Pancreas (tissue), 10 donors: ENCODE measurements around the gene HMG20B. TPM values are rescaled to one million over a fixed set of nuclear protein-coding genes. Genes with fewer than 3 reads are reported as not detected.
A peak's percentile ranks its signal among the peaks of the same experiment; 100 is the strongest.

Source experiments
- ATAC-seq, 4 donors: fragments of 200-7000 bp; cut with Tn5 transposase; one replicate each; pipeline versions ENCODE4 v1.8.0 to v1.9.1; 2020; ENCODE audit warnings: mild to moderate bottlenecking in 4 of 4, moderate library complexity in 4 of 4
- DNase-seq, 6 donors: peaks; one replicate each; pipeline ENCODE4 v3.0.0-alpha.2; 2020
- FAIRE-seq: peaks from 2 replicates; lab custom pipeline; 2012; peaks lifted over from hg19 to GRCh38; lab: Jason Lieb, UNC
- H3K27ac ChIP-seq, 4 donors: fragments of 200-600 bp; sonication (generic); 1 replicate in 3 of 4; 2 replicates in 1 of 4; pipeline versions ENCODE4 v1.5.0 to v1.8.0; 2020
- H3K27me3 ChIP-seq, 4 donors: fragments of 200-600 bp; one replicate each; pipeline ENCODE4 v1.8.0; 2021
- H3K36me3 ChIP-seq, 3 donors: fragments of 200-600 bp; sonication (generic) in 1 of 3; one replicate each; pipeline versions ENCODE4 v1.5.0 to v1.8.0; 2020 to 2021
- H3K4me1 ChIP-seq, 3 donors: fragments of 200-600 bp; one replicate each; pipeline ENCODE4 v1.8.0; 2021
- H3K4me3 ChIP-seq, 4 donors: fragments of 200-600 bp; sonication (generic) in 2 of 4; one replicate each; pipeline versions ENCODE4 v1.5.0 to v1.8.0; 2020 to 2021
- H3K9me3 ChIP-seq, 4 donors: fragments of 200-600 bp; one replicate each; pipeline ENCODE4 v1.8.0; 2021
- WGBS, 2 donors: extraction: QIAGEN DNeasy Blood & Tissue Kit; methylation state at CpG; one replicate each; pipeline ENCODE4 v1.1.7; 2013; 5-methylcytosine and 5-hydroxymethylcytosine counted together
- intact Hi-C, 3 donors: fragments of 100-400 bp; cut with DNase I; formaldehyde crosslinking; loops; one replicate each; pipeline versions ENCODE4 v1.11.1 to v1.14.2; 2022
- polyA plus RNA-seq, 2 donors: library from polyadenylated mRNA; stranded (reverse); fragments of 200-250 nt; gene quantifications; one replicate each; pipeline ENCODE4 v1.2.3, GENCODE V29; 2013
- total RNA-seq, 6 donors: library from RNA; stranded (reverse); fragmentation: NEBNext Ultra II Directional in 4 of 6; extraction: Animal tissue kit (Norgen Biotek cat#: 25700) in 4 of 6; gene quantifications; one replicate each; pipeline versions ENCODE4 v1.2.1 to v1.2.4, GENCODE V29; 2021 to 2023
- TF ChIP-seq, protein P1 (sequence below), 4 donors: fragments of 200-600 bp; sonication (generic) in 3 of 4; IDR thresholded peaks; one replicate each; pipeline versions ENCODE4 v1.5.0 to v1.8.0; 2021; ENCODE audit warnings: antibody characterized with exemption in 4 of 4
- donor health status: healthy with polysubstance abuse.
- donor health status: DM: no; HTN: no; CAD: no; lungs with moderate emphysema.
- donor health status: DM: no; HTN: no; CAD: no.
- donor health status: control.
- donor health status: control.
- donor health status: Bipolar disorder and iron deficiency.
- donor health status: DM: yes; HTN: yes; CAD: no.
- donor health status: DM: no; HTN: no; CAD: no.
- donor health status: DM: no; HTN: no; CAD: no.
- donor health status: DM: yes; HTN: yes; CAD: no.

HMG20B gene
- total and polyA plus RNA-seq, 8 donors: 26.3 to 102 (median 31.7) TPM

DNA sequence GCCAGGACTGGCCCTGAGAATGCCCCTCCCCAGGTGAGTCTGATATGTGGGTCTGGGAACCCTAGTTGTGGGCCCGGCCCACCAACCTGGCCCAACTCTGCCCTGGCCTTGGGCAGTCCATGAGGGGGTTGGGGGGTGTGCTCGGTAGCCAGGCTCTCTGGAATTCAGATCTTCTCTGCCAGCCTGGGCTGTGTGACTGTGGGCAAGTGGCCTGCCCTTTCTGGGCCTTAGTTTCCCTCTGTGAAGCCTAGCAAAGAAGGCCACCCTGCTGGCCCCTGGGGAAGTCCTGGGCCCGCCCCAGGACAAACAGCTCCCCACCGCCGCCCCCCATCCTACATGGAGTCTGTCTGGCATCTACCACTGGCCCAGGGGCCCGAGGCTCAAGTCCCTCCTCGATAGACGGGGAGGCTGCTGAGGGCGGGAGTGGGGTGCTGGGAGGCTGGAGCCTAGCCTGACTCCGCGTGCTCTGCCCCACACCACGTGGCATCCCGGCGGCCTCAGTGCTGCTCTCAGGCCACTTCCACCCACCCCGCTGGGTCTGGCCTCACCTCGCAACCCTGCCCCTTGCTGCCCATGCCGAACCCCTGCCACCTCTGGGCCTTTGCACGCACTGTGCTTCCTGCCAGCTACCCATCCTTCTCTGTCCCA, 42.2 kb downstream of the HMG20B start:
- DNase-seq: peak in 1 of 6 donors; percentile 65
- Histone ChIP-seq H3K27ac (no peak overlapping the region), H3K4me1 (no peaks in the 10 kb centered on the region), H3K27me3 (no peaks in the 10 kb centered on the region), H3K36me3 (peaks cover 0 to 13% (median 12%) of the 10 kb centered on the region in 3 donors), H3K4me3 (no peak overlapping the region), H3K9me3 (no peaks in the 10 kb centered on the region)
- TF ChIP-seq, protein P1, sequence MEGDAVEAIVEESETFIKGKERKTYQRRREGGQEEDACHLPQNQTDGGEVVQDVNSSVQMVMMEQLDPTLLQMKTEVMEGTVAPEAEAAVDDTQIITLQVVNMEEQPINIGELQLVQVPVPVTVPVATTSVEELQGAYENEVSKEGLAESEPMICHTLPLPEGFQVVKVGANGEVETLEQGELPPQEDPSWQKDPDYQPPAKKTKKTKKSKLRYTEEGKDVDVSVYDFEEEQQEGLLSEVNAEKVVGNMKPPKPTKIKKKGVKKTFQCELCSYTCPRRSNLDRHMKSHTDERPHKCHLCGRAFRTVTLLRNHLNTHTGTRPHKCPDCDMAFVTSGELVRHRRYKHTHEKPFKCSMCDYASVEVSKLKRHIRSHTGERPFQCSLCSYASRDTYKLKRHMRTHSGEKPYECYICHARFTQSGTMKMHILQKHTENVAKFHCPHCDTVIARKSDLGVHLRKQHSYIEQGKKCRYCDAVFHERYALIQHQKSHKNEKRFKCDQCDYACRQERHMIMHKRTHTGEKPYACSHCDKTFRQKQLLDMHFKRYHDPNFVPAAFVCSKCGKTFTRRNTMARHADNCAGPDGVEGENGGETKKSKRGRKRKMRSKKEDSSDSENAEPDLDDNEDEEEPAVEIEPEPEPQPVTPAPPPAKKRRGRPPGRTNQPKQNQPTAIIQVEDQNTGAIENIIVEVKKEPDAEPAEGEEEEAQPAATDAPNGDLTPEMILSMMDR (IDR thresholded peaks at IDR 0.05): no peak
- ATAC-seq: no peak
- intact Hi-C loops: loop anchor here in 1 of 3 donors (10.0 kb wide), 1 partner anchor 300 kb away; no protein-coding TSS in a partner anchor
- no peak for FAIRE-seq
- 89 to 95% methylated on average over 18 of the region's 18 CpGs for WGBS, 2 donors

DNA sequence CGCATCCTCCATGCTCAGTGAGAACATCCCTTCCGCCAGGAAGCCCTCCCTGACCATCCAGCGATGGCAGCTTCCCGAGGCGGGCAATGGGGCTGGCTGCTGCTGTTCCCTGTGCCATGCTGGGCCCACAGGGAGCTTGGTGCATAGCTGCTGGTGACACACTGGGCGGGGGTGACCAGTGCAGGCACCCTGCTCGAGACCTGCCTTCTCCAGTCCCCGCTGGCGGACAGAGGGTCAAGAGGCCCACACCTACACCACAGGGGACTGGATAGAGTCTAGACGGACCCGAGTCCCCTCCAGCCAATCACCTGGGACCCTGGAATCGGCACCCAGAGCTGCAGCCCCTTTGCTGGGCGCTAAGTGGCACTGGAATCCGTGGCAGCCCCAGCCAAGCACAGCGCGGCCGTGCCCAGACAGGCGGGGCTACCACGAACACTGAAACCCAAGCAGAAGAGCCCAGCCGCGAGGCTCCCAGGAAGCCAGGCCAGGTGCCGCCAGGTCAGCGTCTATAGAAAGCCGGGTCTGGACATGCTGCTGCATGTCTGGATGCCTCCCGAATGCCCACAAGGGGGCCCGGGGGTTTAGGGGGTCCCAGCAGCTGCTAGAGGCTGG, 42.9 kb downstream of the HMG20B start:
- TF ChIP-seq, protein P1 (IDR thresholded peaks at IDR 0.05): no peak
- no peaks in the 10 kb centered on the region for H3K27me3 ChIP-seq
- H3K27ac ChIP-seq: no peak overlapping the region
- no peaks in the 10 kb centered on the region for H3K4me1 ChIP-seq
- FAIRE-seq (no peak), ATAC-seq (no peak), DNase-seq (peak in 1 of 6 donors; percentile 73)
- no peaks in the 10 kb centered on the region for H3K9me3 ChIP-seq
- 92 to 93% methylated on average over 26 of the region's 26 CpGs for WGBS, 2 donors
- peaks cover 0 to 13% (median 12%) of the 10 kb centered on the region in 3 donors for H3K36me3 ChIP-seq
- intact Hi-C loops: loop anchor here in 1 of 3 donors (10.0 kb wide), 1 partner anchor 301 kb away; no protein-coding TSS in a partner anchor
- no peak overlapping the region for H3K4me3 ChIP-seq

DNA sequence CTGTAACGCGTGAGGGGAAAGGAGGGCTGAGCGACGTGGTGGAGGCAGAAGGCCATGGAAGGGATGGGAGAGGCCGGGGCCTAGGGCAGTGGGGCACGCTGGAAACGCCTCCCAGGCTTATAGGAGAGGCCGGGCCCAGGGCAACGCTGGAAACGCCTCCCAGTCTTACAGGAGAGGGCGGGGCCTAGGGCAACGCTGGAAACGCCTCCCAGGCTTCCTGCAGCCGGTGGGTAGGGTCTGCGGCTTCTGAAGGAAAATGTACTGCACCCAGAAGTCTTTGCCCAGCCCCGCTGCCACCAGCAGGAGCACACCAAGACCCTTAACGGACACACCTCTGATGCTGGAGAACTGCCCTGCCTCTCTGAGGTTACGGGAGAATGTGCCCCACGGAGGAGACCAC, 44.7 kb downstream of the HMG20B start:
- Histone ChIP-seq H3K27me3 (no peaks in the 10 kb centered on the region), H3K27ac (no peak overlapping the region), H3K4me1 (no peaks in the 10 kb centered on the region), H3K4me3 (no peak overlapping the region), H3K36me3 (peaks cover 0 to 6% (median 0%) of the 10 kb centered on the region in 3 donors), H3K9me3 (no peaks in the 10 kb centered on the region)
- intact Hi-C loops: loop anchor here in 1 of 3 donors (10.0 kb wide), 1 partner anchor 303 kb away; no protein-coding TSS in a partner anchor
- WGBS, 2 donors: 81 to 86% methylated on average over 19 of the region's 19 CpGs
- no peak for FAIRE-seq
- ATAC-seq: no peak
- DNase-seq: peak in 2 of 6 donors; percentile 49 to 52
- TF ChIP-seq, protein P1 (IDR thresholded peaks at IDR 0.05): no peak

DNA sequence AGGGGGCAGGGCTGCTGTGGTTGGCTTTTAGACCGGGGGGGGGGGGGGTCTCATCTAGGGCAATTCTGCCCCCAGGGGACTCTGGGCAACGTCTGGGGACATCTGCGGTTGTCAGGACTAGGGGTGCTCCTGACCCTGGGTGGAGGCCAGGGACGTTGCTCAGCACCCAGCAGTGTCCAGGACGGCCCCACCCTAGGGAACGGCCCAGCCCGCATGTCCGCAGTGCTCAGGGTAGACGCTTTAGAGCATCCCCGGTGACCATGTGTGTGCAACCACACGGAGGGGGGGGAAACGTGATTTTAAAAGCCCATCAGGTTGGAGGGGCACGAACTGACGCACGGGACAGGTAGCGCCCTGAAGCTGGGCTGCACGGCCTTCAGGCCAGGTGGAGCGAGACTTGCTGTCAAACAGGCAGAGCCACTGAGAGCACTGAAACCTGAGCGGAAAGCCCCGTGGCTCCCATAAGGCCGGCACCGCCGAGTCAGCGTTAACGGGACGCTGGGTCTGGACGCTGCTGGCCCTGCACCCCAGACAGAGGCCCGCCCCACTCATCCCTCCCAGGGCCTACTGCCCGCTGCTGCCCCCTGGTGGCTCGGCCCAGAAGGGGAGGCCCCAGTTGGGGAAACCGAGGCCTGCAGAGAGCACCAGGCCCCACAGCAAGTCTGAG, 45.5 kb downstream of the HMG20B start:
- ATAC-seq: peak; percentile 30 to 90 (median 80)
- no peaks in the 10 kb centered on the region for H3K27me3 ChIP-seq
- H3K9me3 ChIP-seq: no peaks in the 10 kb centered on the region
- intact Hi-C loops: loop anchor here in 1 of 3 donors (10.0 kb wide), 1 partner anchor 303 kb away; no protein-coding TSS in a partner anchor
- 60 to 67% methylated on average over 28 to 31 of the region's 31 CpGs for WGBS, 2 donors
- H3K4me3 ChIP-seq: no peak overlapping the region
- no peaks in the 10 kb centered on the region for H3K36me3 ChIP-seq
- H3K4me1 ChIP-seq: no peaks in the 10 kb centered on the region
- H3K27ac ChIP-seq: no peak overlapping the region
- TF ChIP-seq, protein P1 (IDR thresholded peaks at IDR 0.05): peak; percentile 71 to 89 (median 82)
- peak in 5 of 6 donors; percentile 37 to 84 (median 55) for DNase-seq
- FAIRE-seq: no peak
